HG02642 (cell line): Measurements from ENCODE around the gene TBC1D2B.
"Not testable (repeated sequence)": the region's sequence is repeated elsewhere in the genome, so short reads cannot be mapped to it uniquely, and the experiment has no call there.

Source experiments
- ATAC-seq: cut with Tn5 transposase; IDR thresholded peaks from one replicate; pipeline ENCODE4 v1.9.1; 2021; ENCODE audit warnings: mild to moderate bottlenecking; ENCODE audit not compliant: unreplicated experiment, poor library complexity

The TBC1D2B gene

GRCh38 chr15:77993374-77993911, 84.1 kb downstream of the TBC1D2B start:
- ATAC-seq, result no peak

GRCh38 chr15:77992356-77993222, 84.9 kb downstream of the TBC1D2B start:
- no peak for ATAC-seq

GRCh38 chr15:77991658-77992201, 85.8 kb downstream of the TBC1D2B start:
- ATAC-seq, result not testable (repeated sequence)

GRCh38 chr15:77991029-77991406, 86.5 kb downstream of the TBC1D2B start:
- ATAC-seq, result no peak

- no peak for ATAC-seq
Measured at GRCh38 chr15:77989296-77990143, 88.0 kb downstream of the TBC1D2B start.

GRCh38 chr15:77988347-77989295, 88.9 kb downstream of the TBC1D2B start:
- ATAC-seq, result no peak

- not testable (repeated sequence) for ATAC-seq
Measured at GRCh38 chr15:77987765-77988136, 89.8 kb downstream of the TBC1D2B start.

- ATAC-seq, result no peak
Measured at GRCh38 chr15:77986891-77987764, 90.4 kb downstream of the TBC1D2B start.

- no peak for ATAC-seq
Measured at GRCh38 chr15:77985931-77986480, 91.5 kb downstream of the TBC1D2B start.

GRCh38 chr15:77985031-77985930, 92.2 kb downstream of the TBC1D2B start:
- ATAC-seq, result no peak

GRCh38 chr15:77984446-77984861, 93.1 kb downstream of the TBC1D2B start:
- ATAC-seq, result no peak

GRCh38 chr15:77983708-77984445, 93.6 kb downstream of the TBC1D2B start:
- no peak for ATAC-seq

GRCh38 chr15:77983091-77983707, 94.3 kb downstream of the TBC1D2B start:
- no peak for ATAC-seq

GRCh38 chr15:77982127-77982490, 95.4 kb downstream of the TBC1D2B start:
- ATAC-seq, result no peak

GRCh38 chr15:77981281-77982126, 96.0 kb downstream of the TBC1D2B start:
- no peak for ATAC-seq
